ENCODE data around the gene ADAMTSL1. TPM values are rescaled to one million over a fixed set of nuclear protein-coding genes. Genes with fewer than 3 reads are reported as not detected.

The ADAMTSL1 gene
- total RNA-seq, 1 donor from 2014 or later = 12.3 TPM

GRCh38 chr9:18482371-18482770 lies 8.4 kb downstream of the ADAMTSL1 start:
- H3K9me3 ChIP-seq = no peaks in the 10 kb centered on the region
- H3K4me3 ChIP-seq = no peak overlapping the region
- peaks cover 0 to 28% of the 10 kb centered on the region in 2 donors for H3K4me1 ChIP-seq
- no peaks in the 10 kb centered on the region for H3K27me3 ChIP-seq
- TF ChIP-seq CTCF (IDR thresholded peaks at IDR 0.05) = no peak
- H3K36me3 ChIP-seq = no peaks in the 10 kb centered on the region
- DNase-seq (ENCODE audit: low spot score in 2 of 2) = no peak
- intact Hi-C loops (cut with DNase I) = no loop called here
- no peak overlapping the region for H3K27ac ChIP-seq

DNA sequence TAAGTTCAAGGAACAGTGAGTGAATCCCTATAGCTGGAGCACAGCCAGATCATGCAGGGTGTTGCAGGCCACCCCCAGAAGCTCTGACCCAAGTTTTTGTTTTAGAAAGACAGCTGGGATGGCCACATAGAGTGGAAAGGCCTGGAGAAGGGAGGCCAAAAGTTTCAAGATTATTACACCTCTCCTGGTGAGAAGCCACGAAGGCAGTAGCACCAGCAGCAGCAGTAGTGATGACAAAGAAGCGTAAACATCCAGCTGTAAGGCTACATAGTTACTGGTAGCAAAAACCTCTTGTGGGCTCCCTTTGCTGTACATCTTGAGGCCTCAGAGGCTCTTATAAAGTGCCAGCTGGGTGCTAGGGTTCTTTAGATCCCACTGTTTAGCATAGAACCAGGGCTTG lies 11.8 kb downstream of the ADAMTSL1 start:
- no peak overlapping the region for H3K4me3 ChIP-seq
- H3K9me3 ChIP-seq = no peaks in the 10 kb centered on the region
- TF ChIP-seq CTCF (IDR thresholded peaks at IDR 0.05) = no peak
- no peak overlapping the region for H3K27ac ChIP-seq
- H3K27me3 ChIP-seq = no peaks in the 10 kb centered on the region
- H3K4me1 ChIP-seq = peaks cover 0 to 16% of the 10 kb centered on the region in 2 donors
- DNase-seq (ENCODE audit: low spot score in 2 of 2) = no peak
- intact Hi-C loops (cut with DNase I) = no loop called here
- no peaks in the 10 kb centered on the region for H3K36me3 ChIP-seq

GRCh38 chr9:18487611-18488010 lies 13.7 kb downstream of the ADAMTSL1 start:
- intact Hi-C loops (cut with DNase I) = no loop called here
- no peak overlapping the region for H3K27ac ChIP-seq
- no peaks in the 10 kb centered on the region for H3K27me3 ChIP-seq
- H3K36me3 ChIP-seq = no peaks in the 10 kb centered on the region
- no peak for DNase-seq (ENCODE audit: low spot score in 2 of 2)
- no peak overlapping the region for H3K4me3 ChIP-seq
- H3K9me3 ChIP-seq = no peaks in the 10 kb centered on the region
- peaks cover 0 to 23% of the 10 kb centered on the region in 2 donors for H3K4me1 ChIP-seq
- no peak for TF ChIP-seq CTCF (IDR thresholded peaks at IDR 0.05)

DNA sequence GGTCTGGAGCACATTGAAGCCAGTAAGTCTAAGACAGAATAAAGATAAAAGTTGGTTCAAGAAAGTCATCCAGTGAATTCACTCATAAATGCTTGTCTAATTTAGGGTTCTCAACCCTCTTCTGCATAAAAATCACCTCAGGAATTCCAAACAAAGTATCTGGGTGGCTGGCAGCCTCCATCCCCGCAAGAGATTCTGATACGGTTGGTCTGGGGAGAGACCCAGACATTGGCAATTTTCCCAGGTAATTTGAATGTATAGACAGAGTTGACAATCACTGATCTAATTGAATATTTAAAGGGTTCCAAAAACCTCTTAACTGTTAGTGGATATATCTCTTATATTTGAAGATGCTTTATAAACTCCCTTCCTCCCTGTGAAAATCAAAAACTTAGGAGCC lies 14.9 kb downstream of the ADAMTSL1 start:
- Histone ChIP-seq H3K36me3 (no peaks in the 10 kb centered on the region), H3K27ac (no peak overlapping the region), H3K27me3 (no peaks in the 10 kb centered on the region), H3K4me3 (no peak overlapping the region), H3K9me3 (no peaks in the 10 kb centered on the region), H3K4me1 (peaks cover 3 to 33% of the 10 kb centered on the region in 2 donors)
- no peak for TF ChIP-seq CTCF (IDR thresholded peaks at IDR 0.05)
- no peak for DNase-seq (ENCODE audit: low spot score in 2 of 2)
- intact Hi-C loops (cut with DNase I) = no loop called here

- intact Hi-C loops (cut with DNase I) = loop anchor here (2.0 to 5.0 kb wide), 2 partner anchors 15 to 43 kb away; partner anchors contain the start of gene ADAMTSL1
- no peak for TF ChIP-seq CTCF (IDR thresholded peaks at IDR 0.05)
- Histone ChIP-seq H3K27ac (peak overlapping the region; percentile 83 to 88), H3K27me3 (no peaks in the 10 kb centered on the region), H3K4me1 (peaks cover 3 to 36% of the 10 kb centered on the region in 2 donors), H3K36me3 (no peaks in the 10 kb centered on the region), H3K4me3 (peak overlapping the region in 1 of 2 donors; percentile 48), H3K9me3 (no peaks in the 10 kb centered on the region)
- DNase-seq (ENCODE audit: low spot score in 2 of 2) = no peak
Observed at GRCh38 chr9:18489861-18490260, 15.9 kb downstream of the ADAMTSL1 start.
